HepG2 (cell line): Measurements from ENCODE around the gene SND1. TPM values are rescaled to one million over a fixed set of nuclear protein-coding genes. Genes with fewer than 3 reads are reported as not detected.

Source experiments
- ATAC-seq: fragments of 200-7000 bp; cut with Tn5 transposase; 3 replicates; pipeline ENCODE4 v1.9.1; 2020; ENCODE audit warnings: mild to moderate bottlenecking, moderate library complexity
- BruUV-seq: library from RNA; stranded (reverse); fragments of 400-500 nt; replicated peaks from 2 replicates; lab custom pipeline; 2021; lab: Mats Ljungman, UMichigan
- CTCF ChIA-PET: fragments of 300-600 bp; formaldehyde crosslinking; extraction: SDS; loops from one replicate; lab custom pipeline; 2021; ENCODE audit warnings: low total read pairs, inconsistent platforms, low intra/inter-chr PET ratio; lab: Yijun Ruan, JAX
- POLR2A ChIA-PET: fragments of 350-600 bp; sonication (Branson Sonifier 250); formaldehyde crosslinking; loops from one replicate; lab custom pipeline; 2020; ENCODE audit warnings: antibody characterized with exemption, inconsistent platforms; lab: Yijun Ruan, JAX
- DNase-seq: peaks from one replicate; pipeline ENCODE4 v3.0.0-alpha.2; 2015; ENCODE audit warnings: low spot score
- FAIRE-seq: peaks from 3 replicates; lab custom pipeline; 2011; peaks lifted over from hg19 to GRCh38; lab: Jason Lieb, UNC
- H2AFZ ChIP-seq: one replicate; pipeline ENCODE4 v1.6.1; 2011; ENCODE audit warnings: low read length, inconsistent platforms
- H3K27ac ChIP-seq: fragments of 300-600 bp; 3 replicates; pipeline ENCODE4 v1.8.0; 2011; ENCODE audit warnings: mixed run types, mild to moderate bottlenecking, mixed read lengths, low read length, inconsistent platforms; ENCODE audit not compliant: insufficient read depth; ENCODE audit errors: extremely low read length
- H3K27me3 ChIP-seq, 2 experiments: fragments of 200-600 bp in 1 of 2; 2 replicates in 1 of 2; 3 replicates in 1 of 2; pipeline versions ENCODE4 v1.6.0 to v1.8.0; 2011; ENCODE audit warnings: low read length in 2 of 2, mild to moderate bottlenecking in 2 of 2, moderate library complexity in 2 of 2, inconsistent platforms in 1 of 2; ENCODE audit not compliant: insufficient read depth in 2 of 2, control insufficient read depth in 1 of 2
- H3K36me3 ChIP-seq, 2 experiments: fragments of 200-600 bp in 1 of 2; replicated peaks in 1 of 2; 2 replicates in 1 of 2; 3 replicates in 1 of 2; pipeline versions ENCODE4 v1.5.1 to v1.8.0; 2011; ENCODE audit warnings: low read length in 2 of 2, inconsistent platforms in 1 of 2; ENCODE audit not compliant: insufficient read depth in 2 of 2, control insufficient read depth in 1 of 2
- H3K4me1 ChIP-seq: 2 replicates; pipeline ENCODE4 v1.5.1; 2012; ENCODE audit warnings: low read length, inconsistent platforms; ENCODE audit not compliant: insufficient read depth
- H3K4me2 ChIP-seq: 2 replicates; pipeline ENCODE4 v1.6.0; 2011; ENCODE audit warnings: low read depth, low read length, inconsistent platforms
- H3K4me3 ChIP-seq, 3 experiments: fragments of 200-600 bp in 1 of 3; sonication (generic), shearing (Covaris generic) in 1 of 3; replicated peaks in 1 of 3; 2 replicates each; pipeline ENCODE4 v1.5.1; 2011 to 2016; ENCODE audit warnings: low read length in 3 of 3, inconsistent platforms in 2 of 3, low read depth in 2 of 3, mild to moderate bottlenecking in 2 of 3, control low read depth in 1 of 3, mixed read lengths in 1 of 3; ENCODE audit not compliant: insufficient read depth in 1 of 3
- H3K79me2 ChIP-seq: one replicate; pipeline ENCODE4 v1.6.1; 2011; ENCODE audit warnings: low read length, inconsistent platforms; ENCODE audit not compliant: insufficient read depth
- H3K9ac ChIP-seq: 2 replicates; pipeline ENCODE4 v1.6.0; 2011; ENCODE audit warnings: mild to moderate bottlenecking, low read depth, low read length, inconsistent platforms; ENCODE audit not compliant: insufficient read depth
- H3K9me3 ChIP-seq: 2 replicates; pipeline ENCODE4 v1.5.1; 2012; ENCODE audit warnings: mild to moderate bottlenecking, low read length
- H4K20me1 ChIP-seq: 2 replicates; pipeline ENCODE4 v1.6.0; 2011; ENCODE audit warnings: inconsistent platforms, mild to moderate bottlenecking, low read length, moderate library complexity; ENCODE audit not compliant: insufficient read depth
- KAT2B ChIP-seq: fragments of 150-350 bp; IDR thresholded peaks from 2 replicates; pipeline ENCODE4 v1.6.1; 2014; ENCODE audit warnings: low read depth, low read length, borderline replicate concordance
- MAFF ChIP-seq: IDR thresholded peaks from 2 replicates; pipeline ENCODE4 v1.6.1; 2011; ENCODE audit warnings: low read depth, low read length, improper control_type of control experiment
- TEAD3 ChIP-seq: optimal IDR thresholded peaks from 2 replicates; pipeline ENCODE3; 2016; ENCODE audit warnings: borderline replicate concordance
- TRIM22 ChIP-seq: fragments of 450-650 bp; IDR thresholded peaks from 2 replicates; pipeline ENCODE4 v1.6.1; 2017
- ZFP90 ChIP-seq: sonication (generic); formaldehyde crosslinking; IDR thresholded peaks from 2 replicates; pipeline ENCODE4 v1.8.0; 2022; ENCODE audit warnings: missing genetic modification reagents, mild to moderate bottlenecking, inconsistent platforms, borderline replicate concordance
- ZNF274 ChIP-seq: sonication (generic); formaldehyde crosslinking; IDR thresholded peaks from 2 replicates; pipeline ENCODE4 v1.5.1; 2020; ENCODE audit warnings: mild to moderate bottlenecking, missing genetic modification reagents
- WGBS: methylation state at CpG from one replicate; pipeline ENCODE4 v1.1.6; 2017; ENCODE audit warnings: low lambda C conversion rate; 5-methylcytosine and 5-hydroxymethylcytosine counted together
- in situ Hi-C: cut with HindIII; loops from 2 replicates; pipeline ENCODE4 v1.10.0; 2017; ENCODE audit warnings: low pct_unique_long_range_greater_than_20kb; ENCODE audit not compliant: extremely low pct_ligation_motif_present
- intact Hi-C: fragments of 100-400 bp; cut with micrococcal nuclease; formaldehyde crosslinking; loops from one replicate; pipeline ENCODE4 v1.10.0; 2022; ENCODE audit not compliant: unreplicated experiment
- polyA plus RNA-seq, 8 experiments: library from polyadenylated mRNA; depleted of rRNA in 3 of 8; stranded (reverse) in 7 of 8; unstranded in 1 of 8; fragments of >200 nt; fragmentation: Illumina TruSeq in 4 of 8; extraction: Trizol in 4 of 8; gene quantifications; 2 replicates each; pipeline versions ENCODE4 v1.2.1 to v1.2.3, GENCODE V29; 2011 to 2016; ENCODE audit warnings: low read depth in 4 of 8, missing spikeins in 1 of 8, mixed read lengths in 1 of 8; ENCODE audit not compliant: insufficient read depth in 1 of 8
- total RNA-seq, 5 experiments: library from RNA; depleted of rRNA; stranded (reverse); fragments of >200 nt; fragmentation: Illumina TruSeq; extraction: Trizol; gene quantifications; 2 replicates each; pipeline ENCODE4 v1.2.3, GENCODE V29; 2016; ENCODE audit warnings: low read depth in 1 of 5
- TF ChIP-seq, protein P1 (sequence below): sonication (generic); formaldehyde crosslinking; IDR thresholded peaks from 2 replicates; pipeline ENCODE4 v1.5.0; 2020; ENCODE audit warnings: mild to moderate bottlenecking, missing genetic modification reagents, borderline replicate concordance
- TF ChIP-seq, protein P2 (sequence below): sonication (generic); formaldehyde crosslinking; IDR thresholded peaks from 2 replicates; pipeline ENCODE4 v1.4.0; 2020; ENCODE audit warnings: missing genetic modification reagents

The SND1 gene
- total and polyA plus RNA-seq, 2 of the 13 experiments (the other 11 are each of a cell fraction or from before 2014, with no cell fraction given): 110 to 182 TPM

DNA sequence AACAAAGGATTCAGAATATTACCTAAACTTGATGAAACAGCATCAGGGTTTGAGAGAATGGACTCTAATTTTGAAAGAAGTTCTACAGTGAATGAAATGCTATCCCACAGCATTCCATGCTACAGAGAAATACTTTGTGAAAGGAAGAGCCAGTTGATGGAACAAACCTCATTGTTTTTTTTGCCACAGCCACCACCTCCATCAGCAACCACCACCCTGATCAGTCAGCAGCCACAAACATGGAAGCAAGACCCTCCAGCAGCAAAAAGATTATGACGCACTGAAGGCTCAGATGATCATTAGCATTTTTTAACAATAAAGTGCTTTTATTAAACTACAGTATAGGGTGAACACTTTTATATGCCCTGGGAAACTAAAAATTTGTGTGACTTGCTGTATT is 280.5 kb downstream of the SND1 start:
- Histone ChIP-seq H3K4me2 (no peak overlapping the region), H3K4me1 (no peaks in the 10 kb centered on the region), H3K4me3 (no peak overlapping the region), H2AFZ (no peak overlapping the region), H3K9me3 (no peaks in the 10 kb centered on the region), H3K27ac (no peak overlapping the region), H3K9ac (no peak overlapping the region), H3K36me3 (peaks cover 17 to 76% of the 10 kb centered on the region in 2 experiments), H3K27me3 (no peaks in the 10 kb centered on the region), H4K20me1 (peaks cover 8% of the 10 kb centered on the region; the same call in 1 of the 2 replicates), H3K79me2 (peaks cover 3% of the 10 kb centered on the region)
- no TSS peak for BruUV-seq
- WGBS: 35% methylated on average over 1 of the region's 1 CpG
- in situ Hi-C loops (no loop called here), intact Hi-C loops (no loop called here)
- TF ChIP-seq ZFP90 (CRISPR knock-in tag) (no peak), TEAD3 (CRISPR knock-in tag) (no peak), ZNF274 (no peak), TRIM22 (no peak), KAT2B (no peak), MAFF (no peak)
- TF ChIP-seq, protein P1, sequence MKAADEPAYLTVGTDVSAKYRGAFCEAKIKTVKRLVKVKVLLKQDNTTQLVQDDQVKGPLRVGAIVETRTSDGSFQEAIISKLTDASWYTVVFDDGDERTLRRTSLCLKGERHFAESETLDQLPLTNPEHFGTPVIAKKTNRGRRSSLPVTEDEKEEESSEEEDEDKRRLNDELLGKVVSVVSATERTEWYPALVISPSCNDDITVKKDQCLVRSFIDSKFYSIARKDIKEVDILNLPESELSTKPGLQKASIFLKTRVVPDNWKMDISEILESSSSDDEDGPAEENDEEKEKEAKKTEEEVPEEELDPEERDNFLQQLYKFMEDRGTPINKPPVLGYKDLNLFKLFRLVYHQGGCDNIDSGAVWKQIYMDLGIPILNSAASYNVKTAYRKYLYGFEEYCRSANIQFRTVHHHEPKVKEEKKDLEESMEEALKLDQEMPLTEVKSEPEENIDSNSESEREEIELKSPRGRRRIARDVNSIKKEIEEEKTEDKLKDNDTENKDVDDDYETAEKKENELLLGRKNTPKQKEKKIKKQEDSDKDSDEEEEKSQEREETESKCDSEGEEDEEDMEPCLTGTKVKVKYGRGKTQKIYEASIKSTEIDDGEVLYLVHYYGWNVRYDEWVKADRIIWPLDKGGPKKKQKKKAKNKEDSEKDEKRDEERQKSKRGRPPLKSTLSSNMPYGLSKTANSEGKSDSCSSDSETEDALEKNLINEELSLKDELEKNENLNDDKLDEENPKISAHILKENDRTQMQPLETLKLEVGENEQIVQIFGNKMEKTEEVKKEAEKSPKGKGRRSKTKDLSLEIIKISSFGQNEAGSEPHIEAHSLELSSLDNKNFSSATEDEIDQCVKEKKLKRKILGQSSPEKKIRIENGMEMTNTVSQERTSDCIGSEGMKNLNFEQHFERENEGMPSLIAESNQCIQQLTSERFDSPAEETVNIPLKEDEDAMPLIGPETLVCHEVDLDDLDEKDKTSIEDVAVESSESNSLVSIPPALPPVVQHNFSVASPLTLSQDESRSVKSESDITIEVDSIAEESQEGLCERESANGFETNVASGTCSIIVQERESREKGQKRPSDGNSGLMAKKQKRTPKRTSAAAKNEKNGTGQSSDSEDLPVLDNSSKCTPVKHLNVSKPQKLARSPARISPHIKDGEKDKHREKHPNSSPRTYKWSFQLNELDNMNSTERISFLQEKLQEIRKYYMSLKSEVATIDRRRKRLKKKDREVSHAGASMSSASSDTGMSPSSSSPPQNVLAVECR (CRISPR knock-in tag): no peak
- TF ChIP-seq, protein P2, sequence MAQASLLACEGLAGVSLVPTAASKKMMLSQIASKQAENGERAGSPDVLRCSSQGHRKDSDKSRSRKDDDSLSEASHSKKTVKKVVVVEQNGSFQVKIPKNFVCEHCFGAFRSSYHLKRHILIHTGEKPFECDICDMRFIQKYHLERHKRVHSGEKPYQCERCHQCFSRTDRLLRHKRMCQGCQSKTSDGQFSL (CRISPR knock-in tag): no peak
- CTCF ChIA-PET: no interaction called here
- FAIRE-seq (no peak), ATAC-seq (no peak), DNase-seq (no peak)
- POLR2A ChIA-PET: no interaction called here
